ENCODE data around the gene RIOK3.
A peak's percentile ranks its signal among the peaks of the same experiment; 100 is the strongest.
"Not testable (repeated sequence)": the region's sequence is repeated elsewhere in the genome, so short reads cannot be mapped to it uniquely, and the experiment has no call there.

Gene RIOK3

GRCh38 chr18:23452728-23453679 lies at the start of gene RIOK3:
TSS of gene RIOK3 (plus strand) at chr18:23453287. CDS start at chr18:23453440, 153 bp downstream.
- DNase-seq (ENCODE audit: low read depth) = peak; percentile 85

GRCh38 chr18:23403310-23403709 lies 49.8 kb upstream of the RIOK3 start:
- no peak for DNase-seq (ENCODE audit: low read depth)

GRCh38 chr18:23405636-23406035 lies 47.5 kb upstream of the RIOK3 start:
- DNase-seq (ENCODE audit: low read depth) = no peak

GRCh38 chr18:23406271-23406787 lies 46.8 kb upstream of the RIOK3 start:
- DNase-seq (ENCODE audit: low read depth) = no peak

- DNase-seq (ENCODE audit: low read depth) = no peak
Observed at GRCh38 chr18:23412351-23412964, 40.6 kb upstream of the RIOK3 start.

- no peak for DNase-seq (ENCODE audit: low read depth)
Observed at GRCh38 chr18:23415515-23415914, 37.6 kb upstream of the RIOK3 start.

- DNase-seq (ENCODE audit: low read depth) = no peak
Observed at GRCh38 chr18:23416298-23416697, 36.8 kb upstream of the RIOK3 start.

GRCh38 chr18:23421277-23421676 lies 31.8 kb upstream of the RIOK3 start:
- no peak for DNase-seq (ENCODE audit: low read depth)

- no peak for DNase-seq (ENCODE audit: low read depth)
Observed at GRCh38 chr18:23422751-23423418, 30.2 kb upstream of the RIOK3 start.

GRCh38 chr18:23424616-23425015 lies 28.5 kb upstream of the RIOK3 start:
- DNase-seq (ENCODE audit: low read depth) = no peak

- DNase-seq (ENCODE audit: low read depth) = no peak
Observed at GRCh38 chr18:23428821-23429220, 24.3 kb upstream of the RIOK3 start.

GRCh38 chr18:23429538-23429937 lies 23.5 kb upstream of the RIOK3 start:
- not testable (repeated sequence) for DNase-seq (ENCODE audit: low read depth)

GRCh38 chr18:23433360-23433759 lies 19.7 kb upstream of the RIOK3 start:
- DNase-seq (ENCODE audit: low read depth) = no peak

GRCh38 chr18:23437357-23438045 lies 15.6 kb upstream of the RIOK3 start:
- DNase-seq (ENCODE audit: low read depth) = peak; percentile 62

GRCh38 chr18:23438046-23438377 lies 15.1 kb upstream of the RIOK3 start:
- DNase-seq (ENCODE audit: low read depth) = no peak

GRCh38 chr18:23438608-23439366 lies 14.3 kb upstream of the RIOK3 start:
- no peak for DNase-seq (ENCODE audit: low read depth)

GRCh38 chr18:23440131-23440530 lies 13.0 kb upstream of the RIOK3 start:
- no peak for DNase-seq (ENCODE audit: low read depth)

- DNase-seq (ENCODE audit: low read depth) = no peak
Observed at GRCh38 chr18:23442958-23443357, 10.1 kb upstream of the RIOK3 start.

GRCh38 chr18:23448291-23448690 lies 4.8 kb upstream of the RIOK3 start:
- no peak for DNase-seq (ENCODE audit: low read depth)

GRCh38 chr18:23450022-23450421 lies 3.1 kb upstream of the RIOK3 start:
- no peak for DNase-seq (ENCODE audit: low read depth)

GRCh38 chr18:23451011-23451410 lies 2.1 kb upstream of the RIOK3 start:
- no peak for DNase-seq (ENCODE audit: low read depth)
